Uterus (tissue), 2 donors: ENCODE results near the gene MICAL1.

Experiments
- CTCF ChIP-seq, 4 experiments: fragments of 200-600 bp in 2 of 4; fragments of 450-650 bp in 2 of 4; sonication (generic) in 2 of 4; IDR thresholded peaks; one replicate each; pipeline ENCODE4 v1.5.1; 2016 to 2019; ENCODE audit warnings: antibody characterized with exemption in 4 of 4, mild to moderate bottlenecking in 2 of 4, moderate library complexity in 1 of 4
- POLR2A ChIP-seq, 2 donors: fragments of 450-650 bp; IDR thresholded peaks; one replicate each; pipeline ENCODE4 v1.6.1; 2016; ENCODE audit warnings: antibody characterized with exemption in 2 of 2, mild to moderate bottlenecking in 1 of 2, moderate library complexity in 1 of 2

GRCh38 chr6:109485266-109485935 is 29.8 kb upstream of the MICAL1 start:
- TF ChIP-seq POLR2A (IDR thresholded peaks at IDR 0.05) = no peak
- TF ChIP-seq CTCF (IDR thresholded peaks at IDR 0.05) = no peak
